Loucy (cell line): ENCODE measurements around the gene ADORA1.

Experiments used
- H2AFZ ChIP-seq: fragments of 200-600 bp; sonication (generic); 2 replicates; pipeline ENCODE4 v1.6.0; 2016; ENCODE audit warnings: antibody characterized with exemption, mild to moderate bottlenecking, low read length, moderate library complexity
- H3F3A ChIP-seq: fragments of 200-600 bp; 2 replicates; pipeline ENCODE4 v1.6.0; 2016; ENCODE audit warnings: antibody characterized with exemption, low read depth, mild to moderate bottlenecking
- H3K27me3 ChIP-seq: fragments of 200-600 bp; sonication (generic); 2 replicates; pipeline ENCODE4 v1.6.1; 2014; ENCODE audit warnings: low read length, mild to moderate bottlenecking; ENCODE audit not compliant: insufficient read depth, poor library complexity, severe bottlenecking
- H3K36me3 ChIP-seq: fragments of 200-600 bp; sonication (generic); 2 replicates; pipeline ENCODE4 v1.6.1; 2016; ENCODE audit warnings: low read length; ENCODE audit not compliant: insufficient read depth
- H3K4me1 ChIP-seq: fragments of 200-600 bp; sonication (generic); 2 replicates; pipeline ENCODE4 v1.5.1; 2014; ENCODE audit warnings: low read length, mild to moderate bottlenecking; ENCODE audit not compliant: insufficient read depth, poor library complexity, severe bottlenecking
- H3K4me2 ChIP-seq: fragments of 200-600 bp; sonication (generic); 2 replicates; pipeline ENCODE4 v1.6.0; 2014; ENCODE audit warnings: antibody characterized with exemption, low read length, low read depth, mild to moderate bottlenecking; ENCODE audit not compliant: poor library complexity, severe bottlenecking
- H3K4me3 ChIP-seq: fragments of 200-600 bp; sonication (generic); 2 replicates; pipeline ENCODE4 v1.5.1; 2014; ENCODE audit warnings: low read length, mild to moderate bottlenecking, mixed read lengths; ENCODE audit not compliant: poor library complexity, severe bottlenecking
- H3K79me2 ChIP-seq: fragments of 200-600 bp; sonication (generic); 2 replicates; pipeline ENCODE4 v1.6.1; 2014; ENCODE audit warnings: low read length; ENCODE audit not compliant: insufficient read depth
- H3K9ac ChIP-seq: fragments of 200-600 bp; sonication (generic); 2 replicates; pipeline ENCODE4 v1.6.0; 2014; ENCODE audit warnings: mild to moderate bottlenecking, low read depth, low read length, moderate library complexity; ENCODE audit not compliant: poor library complexity, severe bottlenecking
- H3K9me2 ChIP-seq: fragments of 200-600 bp; sonication (generic); replicated peaks from 2 replicates; pipeline ENCODE4 v1.6.1; 2016; ENCODE audit warnings: low read depth, low read length, mixed read lengths
- H3K9me3 ChIP-seq: fragments of 200-600 bp; sonication (generic); 2 replicates; pipeline ENCODE4 v1.6.1; 2014; ENCODE audit warnings: mild to moderate bottlenecking, antibody characterized with exemption, low read length, low read depth; ENCODE audit not compliant: insufficient read depth
- H4K20me1 ChIP-seq: fragments of 200-600 bp; sonication (generic); 2 replicates; pipeline ENCODE4 v1.6.0; 2014; ENCODE audit warnings: antibody characterized with exemption, low read length, mild to moderate bottlenecking; ENCODE audit not compliant: insufficient read depth, poor library complexity, severe bottlenecking
- CTCF ChIP-seq: fragments of 200-600 bp; sonication (generic); conservative IDR thresholded peaks from 2 replicates; pipeline ENCODE4 v1.5.1; 2014; ENCODE audit warnings: mild to moderate bottlenecking, antibody characterized with exemption, low read length
- EZH2phosphoT487 ChIP-seq: fragments of 200-600 bp; IDR thresholded peaks from 2 replicates; pipeline ENCODE4 v1.6.1; 2018; ENCODE audit warnings: antibody characterized with exemption, mild to moderate bottlenecking, moderate library complexity, borderline replicate concordance

Gene ADORA1

GRCh38 chr1:203091199-203091477 lies 36.4 kb upstream of the ADORA1 start:
- no peak overlapping the region for H3K4me2 ChIP-seq
- no peak overlapping the region for H2AFZ ChIP-seq
- H3K9me2 ChIP-seq, result no peaks in the 10 kb centered on the region
- H3F3A ChIP-seq, result no peaks in the 10 kb centered on the region
- H3K9me3 ChIP-seq, result peaks cover 18% of the 10 kb centered on the region
- no peaks in the 10 kb centered on the region for H3K27me3 ChIP-seq
- no peaks in the 10 kb centered on the region for H3K36me3 ChIP-seq
- H3K79me2 ChIP-seq, result no peaks in the 10 kb centered on the region
- H3K4me1 ChIP-seq, result no peaks in the 10 kb centered on the region
- no peak overlapping the region for H3K4me3 ChIP-seq
- no peak overlapping the region for H3K9ac ChIP-seq
- H4K20me1 ChIP-seq, result no peaks in the 10 kb centered on the region
- TF ChIP-seq EZH2phosphoT487, result no peak
- TF ChIP-seq CTCF, result no peak

GRCh38 chr1:203091761-203092330 lies 35.7 kb upstream of the ADORA1 start:
- H3K4me1 ChIP-seq, result no peaks in the 10 kb centered on the region
- H3K79me2 ChIP-seq, result no peaks in the 10 kb centered on the region
- no peak overlapping the region for H3K9ac ChIP-seq
- peaks cover 18% of the 10 kb centered on the region for H3K9me3 ChIP-seq
- H3K4me3 ChIP-seq, result no peak overlapping the region
- no peak overlapping the region for H2AFZ ChIP-seq
- no peaks in the 10 kb centered on the region for H4K20me1 ChIP-seq
- H3F3A ChIP-seq, result no peaks in the 10 kb centered on the region
- H3K4me2 ChIP-seq, result no peak overlapping the region
- H3K36me3 ChIP-seq, result no peaks in the 10 kb centered on the region
- no peaks in the 10 kb centered on the region for H3K9me2 ChIP-seq
- no peak for TF ChIP-seq CTCF
- no peak for TF ChIP-seq EZH2phosphoT487
- no peaks in the 10 kb centered on the region for H3K27me3 ChIP-seq

GRCh38 chr1:203093754-203094410 lies 33.6 kb upstream of the ADORA1 start:
- Histone ChIP-seq H3F3A (no peaks in the 10 kb centered on the region), H3K4me1 (no peaks in the 10 kb centered on the region), H3K9me2 (no peaks in the 10 kb centered on the region), H4K20me1 (no peaks in the 10 kb centered on the region), H3K79me2 (no peaks in the 10 kb centered on the region), H3K27me3 (no peaks in the 10 kb centered on the region), H3K36me3 (no peaks in the 10 kb centered on the region), H3K4me2 (no peak overlapping the region), H3K9me3 (peaks cover 18% of the 10 kb centered on the region), H3K4me3 (no peak overlapping the region), H3K9ac (no peak overlapping the region), H2AFZ (no peak overlapping the region)
- no peak for TF ChIP-seq CTCF
- no peak for TF ChIP-seq EZH2phosphoT487
